Thyroid gland (tissue), 4 donors: Measurements from ENCODE around the gene RPS6KA1. TPM values are rescaled to one million over a fixed set of nuclear protein-coding genes. Genes with fewer than 3 reads are reported as not detected.
A peak's percentile ranks its signal among the peaks of the same experiment; 100 is the strongest.

Experiments
- DNase-seq, 2 donors: peaks; one replicate each; pipeline ENCODE4 v3.0.0-alpha.2; 2019
- H3K27ac ChIP-seq, 3 donors: fragments of 200-600 bp; sonication (generic); 1 replicate in 2 of 3; 2 replicates in 1 of 3; pipeline ENCODE4 v1.5.1; 2016 to 2019; ENCODE audit warnings: mild to moderate bottlenecking in 1 of 3, moderate library complexity in 1 of 3
- H3K27me3 ChIP-seq: fragments of 200-600 bp; sonication (generic); one replicate; pipeline ENCODE4 v1.5.1; 2019
- H3K36me3 ChIP-seq, 2 donors: fragments of 200-600 bp; sonication (generic); one replicate each; pipeline ENCODE4 v1.5.1; 2016 to 2019
- H3K4me1 ChIP-seq, 2 donors: fragments of 200-600 bp; sonication (generic); one replicate each; pipeline ENCODE4 v1.5.1; 2017 to 2019
- H3K4me3 ChIP-seq, 3 donors: fragments of 200-600 bp; sonication (generic); replicated peaks in 1 of 3; 1 replicate in 2 of 3; 2 replicates in 1 of 3; pipeline ENCODE4 v1.5.1; 2016; ENCODE audit warnings: mild to moderate bottlenecking in 1 of 3
- H3K9me3 ChIP-seq: fragments of 200-600 bp; sonication (generic); one replicate; pipeline ENCODE4 v1.5.1; 2017
- POLR2A ChIP-seq, 2 donors: fragments of 450-650 bp; IDR thresholded peaks; one replicate each; pipeline ENCODE4 v1.6.1; 2017; ENCODE audit warnings: antibody characterized with exemption in 2 of 2, mild to moderate bottlenecking in 2 of 2, moderate library complexity in 1 of 2
- WGBS, 2 donors: methylation state at CpG; one replicate each; pipeline ENCODE4 v1.1.5; 2017; 5-methylcytosine and 5-hydroxymethylcytosine counted together
- intact Hi-C: fragments of 100-400 bp; cut with DNase I; formaldehyde crosslinking; loops from one replicate; pipeline ENCODE4 v1.15.1; 2023
- total RNA-seq, 4 donors: library from RNA; depleted of rRNA; stranded (reverse); fragments of >200 nt; gene quantifications; one replicate each; pipeline ENCODE4 v1.2.3, GENCODE V29; 2016
- TF ChIP-seq, protein P1 (sequence below), 6 experiments: fragments of 200-600 bp in 3 of 6; fragments of 450-650 bp in 3 of 6; sonication (generic) in 3 of 6; IDR thresholded peaks; one replicate each; pipeline ENCODE4 v1.5.1; 2016 to 2019; ENCODE audit warnings: antibody characterized with exemption in 6 of 6, mild to moderate bottlenecking in 2 of 6, inconsistent platforms in 1 of 6, moderate library complexity in 1 of 6

RPS6KA1 gene
- total RNA-seq, 4 donors from 2014 or later = 55.8 to 98.6 (median 76.3) TPM

DNA sequence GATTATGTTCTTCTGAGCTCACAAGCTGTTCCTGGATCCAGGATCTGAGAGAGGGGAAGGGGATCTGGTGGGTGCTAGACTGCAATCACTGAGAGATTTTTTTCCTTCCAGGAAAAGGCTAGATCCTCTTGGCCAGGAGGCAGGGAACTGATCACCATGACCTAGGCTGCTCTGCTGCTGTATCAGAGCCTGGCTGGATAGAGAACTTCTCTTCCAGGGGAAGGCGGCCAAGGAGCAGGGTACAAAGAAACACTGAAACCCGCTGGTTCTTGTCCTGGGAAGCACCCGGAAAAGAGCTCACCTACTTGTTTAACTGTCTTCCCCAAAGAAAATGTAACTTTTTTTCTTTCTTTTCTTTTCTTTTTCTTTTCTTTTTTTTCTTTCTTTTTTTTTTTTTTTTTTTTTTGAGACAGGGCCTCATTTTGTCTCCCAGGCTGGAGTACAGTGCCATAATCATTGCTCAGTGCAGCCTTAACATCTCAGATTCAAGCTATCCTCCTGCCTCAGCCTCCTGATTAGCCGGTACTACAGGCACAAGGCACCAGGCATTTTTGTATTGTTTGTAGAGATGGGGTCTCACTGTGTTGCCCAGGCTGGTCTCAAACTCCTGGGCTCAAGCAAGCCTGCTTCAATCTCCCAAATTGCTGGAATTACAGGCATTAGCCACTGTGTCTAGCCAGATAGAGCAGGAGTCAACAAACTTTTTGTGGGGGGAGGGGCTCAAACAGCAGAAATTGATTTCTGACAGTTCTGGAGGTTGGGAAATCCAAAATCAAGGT lies 12.4 kb upstream of the RPS6KA1 start:
- H3K9me3 ChIP-seq = no peaks in the 10 kb centered on the region
- 87 to 91% methylated on average over 4 of the region's 4 CpGs for WGBS, 2 donors

DNA sequence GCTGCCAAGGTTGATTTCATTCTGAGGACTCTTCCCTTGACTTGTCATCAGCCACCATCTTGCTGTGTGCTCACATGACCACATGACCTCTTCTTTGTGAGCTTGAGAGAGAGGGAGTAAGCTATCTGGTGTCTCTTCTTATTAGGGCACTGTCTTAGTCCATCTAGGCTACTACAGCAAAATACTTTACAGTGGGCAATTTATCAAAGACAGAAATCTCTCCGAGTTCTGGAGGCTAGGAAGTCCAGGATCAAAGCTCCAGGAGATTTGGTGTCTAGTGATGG lies 11.9 kb upstream of the RPS6KA1 start:
- Histone ChIP-seq H3K36me3 (no peaks in the 10 kb centered on the region), H3K4me3 (no peak overlapping the region), H3K27ac (no peak overlapping the region), H3K9me3 (no peaks in the 10 kb centered on the region), H3K4me1 (peaks cover 9 to 13% of the 10 kb centered on the region in 2 donors), H3K27me3 (no peaks in the 10 kb centered on the region)
- 80 to 96% methylated on average over 1 of the region's 1 CpG for WGBS, 2 donors
- intact Hi-C loops = no loop called here
- TF ChIP-seq, protein P1, sequence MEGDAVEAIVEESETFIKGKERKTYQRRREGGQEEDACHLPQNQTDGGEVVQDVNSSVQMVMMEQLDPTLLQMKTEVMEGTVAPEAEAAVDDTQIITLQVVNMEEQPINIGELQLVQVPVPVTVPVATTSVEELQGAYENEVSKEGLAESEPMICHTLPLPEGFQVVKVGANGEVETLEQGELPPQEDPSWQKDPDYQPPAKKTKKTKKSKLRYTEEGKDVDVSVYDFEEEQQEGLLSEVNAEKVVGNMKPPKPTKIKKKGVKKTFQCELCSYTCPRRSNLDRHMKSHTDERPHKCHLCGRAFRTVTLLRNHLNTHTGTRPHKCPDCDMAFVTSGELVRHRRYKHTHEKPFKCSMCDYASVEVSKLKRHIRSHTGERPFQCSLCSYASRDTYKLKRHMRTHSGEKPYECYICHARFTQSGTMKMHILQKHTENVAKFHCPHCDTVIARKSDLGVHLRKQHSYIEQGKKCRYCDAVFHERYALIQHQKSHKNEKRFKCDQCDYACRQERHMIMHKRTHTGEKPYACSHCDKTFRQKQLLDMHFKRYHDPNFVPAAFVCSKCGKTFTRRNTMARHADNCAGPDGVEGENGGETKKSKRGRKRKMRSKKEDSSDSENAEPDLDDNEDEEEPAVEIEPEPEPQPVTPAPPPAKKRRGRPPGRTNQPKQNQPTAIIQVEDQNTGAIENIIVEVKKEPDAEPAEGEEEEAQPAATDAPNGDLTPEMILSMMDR (IDR thresholded peaks at IDR 0.05) = no peak
- TF ChIP-seq POLR2A (IDR thresholded peaks at IDR 0.05) = no peak
- DNase-seq = no peak

More for the DNA sequence above, 12.4 kb upstream of the RPS6KA1 start:
- intact Hi-C loops = no loop called here
- H3K4me1 ChIP-seq = peaks cover 9 to 11% of the 10 kb centered on the region in 2 donors
- H3K4me3 ChIP-seq = no peak overlapping the region
- H3K27me3 ChIP-seq = no peaks in the 10 kb centered on the region
- peak in 1 of 2 donors; percentile 19 for DNase-seq
- TF ChIP-seq, protein P1 (IDR thresholded peaks at IDR 0.05) = no peak
- TF ChIP-seq POLR2A (IDR thresholded peaks at IDR 0.05) = no peak
- no peaks in the 10 kb centered on the region for H3K36me3 ChIP-seq
- H3K27ac ChIP-seq = no peak overlapping the region

DNA sequence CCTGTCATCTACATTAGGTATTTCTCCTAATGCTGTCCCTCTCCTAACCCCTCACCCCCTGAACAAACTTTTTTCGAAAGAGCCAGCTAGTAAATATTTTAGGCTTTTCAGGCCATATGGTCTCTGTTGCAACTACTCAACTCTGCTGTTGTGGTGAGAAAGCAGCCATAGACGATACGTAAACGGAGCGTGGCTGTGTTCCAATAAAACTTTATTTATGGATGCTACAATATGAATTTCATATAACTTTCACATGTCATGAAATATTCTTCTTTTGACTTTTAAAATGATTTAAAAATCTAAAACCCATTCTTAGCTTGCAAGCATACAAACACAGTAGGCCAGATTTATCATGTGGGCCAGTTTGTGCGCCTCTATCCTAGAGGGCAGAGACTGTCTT lies 11.2 kb upstream of the RPS6KA1 start:
- Histone ChIP-seq H3K27ac (no peak overlapping the region), H3K4me3 (no peak overlapping the region), H3K4me1 (peaks cover 9 to 13% of the 10 kb centered on the region in 2 donors), H3K27me3 (no peaks in the 10 kb centered on the region), H3K36me3 (no peaks in the 10 kb centered on the region), H3K9me3 (no peaks in the 10 kb centered on the region)
- WGBS, 2 donors = 92 to 93% methylated on average over 6 of the region's 6 CpGs
- DNase-seq = no peak
- TF ChIP-seq, protein P1 (IDR thresholded peaks at IDR 0.05) = no peak
- no peak for TF ChIP-seq POLR2A (IDR thresholded peaks at IDR 0.05)
- intact Hi-C loops = no loop called here

DNA sequence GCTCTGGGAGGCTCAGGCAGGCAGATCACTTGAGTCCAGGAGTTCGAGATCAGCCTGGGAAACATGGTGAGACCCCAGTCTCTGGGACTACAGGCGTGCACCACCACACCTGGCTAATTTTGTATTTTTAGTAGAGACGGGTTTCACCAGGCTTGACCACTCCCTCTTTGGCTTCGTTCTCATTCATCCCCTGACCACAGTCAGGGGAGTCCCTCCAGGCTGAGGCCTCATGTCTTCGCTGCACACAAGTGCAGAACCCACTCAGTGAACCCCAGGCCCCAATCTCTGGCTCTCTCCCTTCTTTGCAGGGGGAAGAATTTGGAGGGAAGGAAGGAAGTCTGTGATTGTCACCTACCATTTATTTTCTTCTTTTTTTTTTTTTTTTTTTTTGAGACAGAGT lies 9.2 kb upstream of the RPS6KA1 start:
- DNase-seq = peak; percentile 30 to 49
- Histone ChIP-seq H3K36me3 (no peaks in the 10 kb centered on the region), H3K4me3 (no peak overlapping the region), H3K27me3 (no peaks in the 10 kb centered on the region), H3K27ac (peak overlapping the region in 2 of 3 donors; percentile 22 to 49), H3K9me3 (no peaks in the 10 kb centered on the region), H3K4me1 (peaks cover 9 to 13% of the 10 kb centered on the region in 2 donors)
- TF ChIP-seq POLR2A (IDR thresholded peaks at IDR 0.05) = no peak
- TF ChIP-seq, protein P1 (IDR thresholded peaks at IDR 0.05) = no peak
- intact Hi-C loops = no loop called here
- WGBS, 2 donors = 53 to 58% methylated on average over 5 of the region's 5 CpGs

DNA sequence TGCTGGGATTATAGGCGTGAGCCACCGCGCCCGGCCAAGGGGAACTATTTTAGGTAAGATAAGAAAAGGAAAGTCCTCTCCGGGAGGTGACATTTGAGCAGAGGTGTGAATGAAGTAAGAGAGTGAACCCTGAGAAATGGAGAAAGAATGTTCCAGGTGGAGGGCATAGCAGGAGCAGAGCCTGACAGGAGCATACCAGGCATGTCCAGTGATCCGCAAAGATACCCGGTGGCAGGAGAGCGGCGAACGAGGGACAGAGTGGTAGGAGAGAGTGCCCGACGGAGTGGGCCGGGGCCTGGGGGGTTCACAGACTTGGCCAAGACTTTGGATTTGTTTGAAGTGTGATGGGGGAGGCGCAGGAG lies 7.9 kb upstream of the RPS6KA1 start:
- H3K9me3 ChIP-seq = no peaks in the 10 kb centered on the region
- no peak for TF ChIP-seq POLR2A (IDR thresholded peaks at IDR 0.05)
- TF ChIP-seq, protein P1 (IDR thresholded peaks at IDR 0.05) = no peak
- intact Hi-C loops = no loop called here
- no peak overlapping the region for H3K4me3 ChIP-seq
- H3K4me1 ChIP-seq = peaks cover 9 to 13% of the 10 kb centered on the region in 2 donors
- peak overlapping the region; percentile 76 to 86 (median 81) for H3K27ac ChIP-seq
- 29 to 30% methylated on average over 14 of the region's 14 CpGs for WGBS, 2 donors
- no peaks in the 10 kb centered on the region for H3K36me3 ChIP-seq
- no peaks in the 10 kb centered on the region for H3K27me3 ChIP-seq
- peak; percentile 73 to 79 for DNase-seq
